ENCODE data around the gene EIF4EBP2.

- TF ChIP-seq, protein P1, sequence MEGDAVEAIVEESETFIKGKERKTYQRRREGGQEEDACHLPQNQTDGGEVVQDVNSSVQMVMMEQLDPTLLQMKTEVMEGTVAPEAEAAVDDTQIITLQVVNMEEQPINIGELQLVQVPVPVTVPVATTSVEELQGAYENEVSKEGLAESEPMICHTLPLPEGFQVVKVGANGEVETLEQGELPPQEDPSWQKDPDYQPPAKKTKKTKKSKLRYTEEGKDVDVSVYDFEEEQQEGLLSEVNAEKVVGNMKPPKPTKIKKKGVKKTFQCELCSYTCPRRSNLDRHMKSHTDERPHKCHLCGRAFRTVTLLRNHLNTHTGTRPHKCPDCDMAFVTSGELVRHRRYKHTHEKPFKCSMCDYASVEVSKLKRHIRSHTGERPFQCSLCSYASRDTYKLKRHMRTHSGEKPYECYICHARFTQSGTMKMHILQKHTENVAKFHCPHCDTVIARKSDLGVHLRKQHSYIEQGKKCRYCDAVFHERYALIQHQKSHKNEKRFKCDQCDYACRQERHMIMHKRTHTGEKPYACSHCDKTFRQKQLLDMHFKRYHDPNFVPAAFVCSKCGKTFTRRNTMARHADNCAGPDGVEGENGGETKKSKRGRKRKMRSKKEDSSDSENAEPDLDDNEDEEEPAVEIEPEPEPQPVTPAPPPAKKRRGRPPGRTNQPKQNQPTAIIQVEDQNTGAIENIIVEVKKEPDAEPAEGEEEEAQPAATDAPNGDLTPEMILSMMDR (IDR thresholded peaks at IDR 0.05): no peak
- TF ChIP-seq POLR2A (IDR thresholded peaks at IDR 0.05): no peak
Observed at GRCh38 chr10:70391654-70392053, 12.3 kb upstream of the EIF4EBP2 start.

Measured in tibial nerve (tissue), 3 donors.